ENCODE measurements around the gene EIF3K.
A peak's percentile ranks its signal among the peaks of the same experiment; 100 is the strongest.

The EIF3K gene

DNA sequence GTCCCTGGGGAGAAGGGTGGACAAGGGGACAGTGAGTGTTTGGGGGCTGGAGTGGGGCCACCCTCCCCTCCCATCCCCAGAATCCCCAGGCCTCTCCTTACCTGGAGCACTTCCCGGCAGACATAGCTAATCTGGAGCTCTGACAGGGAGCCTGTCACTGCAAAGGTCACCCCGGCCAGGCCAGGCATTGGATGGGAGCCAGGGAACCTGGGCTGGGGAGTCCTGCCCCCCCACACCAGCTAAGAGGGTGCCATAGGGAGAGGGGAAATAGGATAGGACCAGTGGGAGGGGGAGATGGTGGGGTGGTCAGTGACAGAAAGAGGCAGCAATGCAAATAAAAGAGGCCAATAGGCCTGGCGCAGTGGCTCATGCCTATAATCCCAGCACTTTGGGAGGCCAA is 4.7 kb upstream of the EIF3K start:
- Histone ChIP-seq H2AK5ac (ENCODE audit: low read length) (no peak overlapping the region), H4K12ac (ENCODE audit: low read depth, low read length) (no peak overlapping the region), H3K27me3 (ENCODE audit: insufficient read depth, low read length) (no peaks in the 10 kb centered on the region), H3K79me2 (ENCODE audit: control insufficient read depth, insufficient read depth, low read length, poor library complexity) (peaks cover 6% of the 10 kb centered on the region), H3K79me1 (ENCODE audit: low read length) (peaks cover 6% of the 10 kb centered on the region), H3K4me3 (ENCODE audit: low read depth, low read length) (no peak overlapping the region), H2BK12ac (ENCODE audit: low read length) (no peak overlapping the region), H2BK5ac (ENCODE audit: low read depth, low read length, poor library complexity) (no peak overlapping the region), H3K14ac (ENCODE audit: low read length) (no peak overlapping the region), H3K9me3 (ENCODE audit: insufficient read depth, low read depth, low read length) (peaks cover 3% of the 10 kb centered on the region), H3K27ac (ENCODE audit: low read depth, low read length) (no peak overlapping the region), H3K4ac (ENCODE audit: low read depth, low read length) (no peak overlapping the region), H3K36me3 (ENCODE audit: control insufficient read depth in 1 of 2, insufficient read depth in 2 of 2, low read length in 2 of 2) (no peaks in the 10 kb centered on the region), H3K9ac (ENCODE audit: low read length) (peak overlapping the region; percentile 57), H3K4me1 (ENCODE audit: control insufficient read depth in 1 of 2, insufficient read depth in 2 of 2, low read length in 2 of 2) (peaks cover 6 to 7% of the 10 kb centered on the region in 2 experiments), H4K8ac (ENCODE audit: low read depth, low read length) (no peak overlapping the region), H3K4me2 (ENCODE audit: low read length) (no peak overlapping the region), H4K91ac (ENCODE audit: low read depth, low read length) (no peak overlapping the region), H3K18ac (ENCODE audit: low read length) (no peak overlapping the region), H2BK120ac (ENCODE audit: insufficient read depth, low read length, poor library complexity) (no peak overlapping the region), H3K23ac (ENCODE audit: low read length) (no peak overlapping the region), H2AFZ (ENCODE audit: insufficient read depth, low read length, poor library complexity) (no peak overlapping the region)
- no peak for DNase-seq
- no CpG with 5 or more reads among the region's 3 CpGs for WGBS (ENCODE audit: extremely low coverage, insufficient coverage, insufficient read length)

DNA sequence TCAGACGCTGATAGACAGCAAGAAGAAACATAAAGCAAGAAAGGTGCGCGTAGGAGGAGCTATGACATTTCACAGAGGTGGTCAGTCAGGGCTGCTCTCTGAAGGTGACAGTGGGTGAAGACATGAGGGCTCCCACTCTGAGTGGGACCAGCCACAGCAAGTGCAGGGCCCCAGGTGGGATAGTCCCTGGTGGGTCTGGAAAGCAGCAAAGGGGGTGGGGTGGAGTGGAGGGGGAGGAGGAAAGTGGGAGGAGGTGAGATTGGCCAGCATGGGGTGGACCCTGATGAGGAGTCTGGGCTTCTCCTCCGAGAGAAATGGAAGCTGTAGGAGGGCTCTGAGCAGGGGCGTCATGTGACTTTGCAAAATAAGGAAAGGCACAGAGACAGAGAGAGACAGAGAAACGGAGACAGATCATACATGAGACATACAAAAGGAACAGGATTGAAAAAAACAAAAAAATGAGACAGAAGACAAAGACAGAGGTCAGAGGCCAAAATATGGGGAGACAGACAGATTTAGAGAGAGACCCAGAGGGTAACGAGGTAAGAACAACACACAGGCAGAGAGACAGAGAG is 3.9 kb upstream of the EIF3K start:
- Histone ChIP-seq H4K8ac (ENCODE audit: low read depth, low read length) (no peak overlapping the region), H2AK5ac (ENCODE audit: low read length) (no peak overlapping the region), H3K14ac (ENCODE audit: low read length) (no peak overlapping the region), H2BK12ac (ENCODE audit: low read length) (no peak overlapping the region), H4K91ac (ENCODE audit: low read depth, low read length) (no peak overlapping the region), H3K18ac (ENCODE audit: low read length) (no peak overlapping the region), H2BK5ac (ENCODE audit: low read depth, low read length, poor library complexity) (no peak overlapping the region), H4K12ac (ENCODE audit: low read depth, low read length) (no peak overlapping the region), H3K23ac (ENCODE audit: low read length) (no peak overlapping the region), H3K36me3 (ENCODE audit: control insufficient read depth in 1 of 2, insufficient read depth in 2 of 2, low read length in 2 of 2) (peaks cover 0 to under 1% of the 10 kb centered on the region in 2 experiments), H3K79me2 (ENCODE audit: control insufficient read depth, insufficient read depth, low read length, poor library complexity) (peaks cover 10% of the 10 kb centered on the region), H3K9ac (ENCODE audit: low read length) (no peak overlapping the region), H3K27me3 (ENCODE audit: insufficient read depth, low read length) (no peaks in the 10 kb centered on the region), H2AFZ (ENCODE audit: insufficient read depth, low read length, poor library complexity) (no peak overlapping the region), H2BK120ac (ENCODE audit: insufficient read depth, low read length, poor library complexity) (no peak overlapping the region), H3K9me3 (ENCODE audit: insufficient read depth, low read depth, low read length) (peaks cover 3% of the 10 kb centered on the region), H3K4me1 (ENCODE audit: control insufficient read depth in 1 of 2, insufficient read depth in 2 of 2, low read length in 2 of 2) (peaks cover 11% of the 10 kb centered on the region in 2 experiments), H3K79me1 (ENCODE audit: low read length) (peaks cover 8% of the 10 kb centered on the region), H3K4me2 (ENCODE audit: low read length) (no peak overlapping the region), H3K27ac (ENCODE audit: low read depth, low read length) (no peak overlapping the region), H3K4ac (ENCODE audit: low read depth, low read length) (no peak overlapping the region), H3K4me3 (ENCODE audit: low read depth, low read length) (no peak overlapping the region)
- no CpG with 5 or more reads among the region's 7 CpGs for WGBS (ENCODE audit: extremely low coverage, insufficient coverage, insufficient read length)
- DNase-seq: no peak

DNA sequence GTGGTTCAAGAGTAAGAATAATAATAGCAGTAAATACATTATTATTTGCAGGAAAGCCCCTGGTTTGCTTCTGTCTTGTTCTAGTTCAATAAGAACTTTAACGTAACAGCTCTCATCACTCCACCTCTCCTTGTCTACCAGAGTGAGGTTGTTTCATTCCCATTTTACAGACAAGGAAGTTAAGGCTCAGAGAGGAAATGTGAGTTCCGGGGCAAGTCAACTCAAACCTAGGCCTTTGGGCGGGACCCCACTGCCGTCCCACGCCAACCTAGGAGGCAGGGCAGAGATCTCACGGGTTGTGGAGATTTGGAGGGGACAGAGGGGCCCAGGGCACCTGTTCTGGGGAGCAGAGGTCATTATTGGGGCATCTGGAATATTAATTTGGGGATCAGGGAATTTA is 2.7 kb upstream of the EIF3K start:
- H3K36me3 ChIP-seq (ENCODE audit: control insufficient read depth in 1 of 2, insufficient read depth in 2 of 2, low read length in 2 of 2): peaks cover 6 to 11% of the 10 kb centered on the region in 2 experiments
- no peak overlapping the region for H2BK12ac ChIP-seq (ENCODE audit: low read length)
- no peak overlapping the region for H2AK5ac ChIP-seq (ENCODE audit: low read length)
- peaks cover 10% of the 10 kb centered on the region for H3K79me2 ChIP-seq (ENCODE audit: control insufficient read depth, insufficient read depth, low read length, poor library complexity)
- H2BK120ac ChIP-seq (ENCODE audit: insufficient read depth, low read length, poor library complexity): no peak overlapping the region
- H3K4me2 ChIP-seq (ENCODE audit: low read length): no peak overlapping the region
- H4K91ac ChIP-seq (ENCODE audit: low read depth, low read length): no peak overlapping the region
- no peak overlapping the region for H3K4me3 ChIP-seq (ENCODE audit: low read depth, low read length)
- no peak overlapping the region for H3K23ac ChIP-seq (ENCODE audit: low read length)
- H3K79me1 ChIP-seq (ENCODE audit: low read length): peaks cover 8% of the 10 kb centered on the region
- WGBS (ENCODE audit: extremely low coverage, insufficient coverage, insufficient read length): no CpG with 5 or more reads among the region's 6 CpGs
- peaks cover 3% of the 10 kb centered on the region for H3K9me3 ChIP-seq (ENCODE audit: insufficient read depth, low read depth, low read length)
- peaks cover 11% of the 10 kb centered on the region in 2 experiments for H3K4me1 ChIP-seq (ENCODE audit: control insufficient read depth in 1 of 2, insufficient read depth in 2 of 2, low read length in 2 of 2)
- H4K12ac ChIP-seq (ENCODE audit: low read depth, low read length): no peak overlapping the region
- H3K27ac ChIP-seq (ENCODE audit: low read depth, low read length): no peak overlapping the region
- H4K8ac ChIP-seq (ENCODE audit: low read depth, low read length): no peak overlapping the region
- no peak overlapping the region for H3K4ac ChIP-seq (ENCODE audit: low read depth, low read length)
- no peak overlapping the region for H3K14ac ChIP-seq (ENCODE audit: low read length)
- no peak overlapping the region for H2AFZ ChIP-seq (ENCODE audit: insufficient read depth, low read length, poor library complexity)
- H2BK5ac ChIP-seq (ENCODE audit: low read depth, low read length, poor library complexity): no peak overlapping the region
- H3K9ac ChIP-seq (ENCODE audit: low read length): no peak overlapping the region
- no peak for DNase-seq
- H3K27me3 ChIP-seq (ENCODE audit: insufficient read depth, low read length): no peaks in the 10 kb centered on the region
- no peak overlapping the region for H3K18ac ChIP-seq (ENCODE audit: low read length)

DNA sequence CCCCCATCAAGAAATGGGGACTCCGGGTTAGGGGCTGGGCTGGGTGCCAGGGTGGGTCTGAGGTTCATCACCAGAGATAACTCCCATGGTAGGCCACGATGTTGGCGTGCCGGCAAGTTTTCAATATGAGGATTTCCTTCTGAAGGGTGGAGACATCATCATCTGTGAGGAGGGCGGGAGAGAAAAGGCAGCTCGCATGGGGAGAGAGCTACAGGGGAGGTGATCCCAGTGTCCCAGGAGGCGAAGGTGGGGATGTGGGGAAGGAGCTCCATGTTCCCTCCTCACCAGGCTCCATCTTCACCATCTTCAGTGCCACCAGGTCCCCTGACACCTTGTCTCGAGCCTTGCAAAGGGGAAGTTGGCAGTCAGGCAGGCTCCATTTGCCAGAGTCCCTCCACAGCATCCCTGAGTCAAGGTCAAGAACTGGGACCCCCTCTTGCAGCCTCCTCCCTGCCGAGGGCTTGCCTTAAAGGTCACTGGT is 1.7 kb upstream of the EIF3K start:
- peaks cover 11 to 20% of the 10 kb centered on the region in 2 experiments for H3K36me3 ChIP-seq (ENCODE audit: control insufficient read depth in 1 of 2, insufficient read depth in 2 of 2, low read length in 2 of 2)
- H3K9ac ChIP-seq (ENCODE audit: low read length): no peak overlapping the region
- H2BK12ac ChIP-seq (ENCODE audit: low read length): peak overlapping the region; percentile 20
- H4K91ac ChIP-seq (ENCODE audit: low read depth, low read length): no peak overlapping the region
- H3K4me1 ChIP-seq (ENCODE audit: control insufficient read depth in 1 of 2, insufficient read depth in 2 of 2, low read length in 2 of 2): peaks cover 11% of the 10 kb centered on the region in 2 experiments
- H3K4me2 ChIP-seq (ENCODE audit: low read length): no peak overlapping the region
- H3K27ac ChIP-seq (ENCODE audit: low read depth, low read length): no peak overlapping the region
- no peak overlapping the region for H3K4ac ChIP-seq (ENCODE audit: low read depth, low read length)
- H2BK120ac ChIP-seq (ENCODE audit: insufficient read depth, low read length, poor library complexity): no peak overlapping the region
- peak overlapping the region; percentile 95 for H4K8ac ChIP-seq (ENCODE audit: low read depth, low read length)
- H3K9me3 ChIP-seq (ENCODE audit: insufficient read depth, low read depth, low read length): peaks cover 3% of the 10 kb centered on the region
- H3K79me2 ChIP-seq (ENCODE audit: control insufficient read depth, insufficient read depth, low read length, poor library complexity): peaks cover 10% of the 10 kb centered on the region
- no peak overlapping the region for H3K18ac ChIP-seq (ENCODE audit: low read length)
- DNase-seq: no peak
- WGBS (ENCODE audit: extremely low coverage, insufficient coverage, insufficient read length): no CpG with 5 or more reads among the region's 9 CpGs
- peak overlapping the region; percentile 36 for H2AK5ac ChIP-seq (ENCODE audit: low read length)
- H3K27me3 ChIP-seq (ENCODE audit: insufficient read depth, low read length): no peaks in the 10 kb centered on the region
- H3K14ac ChIP-seq (ENCODE audit: low read length): no peak overlapping the region
- peaks cover 8% of the 10 kb centered on the region for H3K79me1 ChIP-seq (ENCODE audit: low read length)
- no peak overlapping the region for H3K4me3 ChIP-seq (ENCODE audit: low read depth, low read length)
- no peak overlapping the region for H3K23ac ChIP-seq (ENCODE audit: low read length)
- peak overlapping the region; percentile 22 for H4K12ac ChIP-seq (ENCODE audit: low read depth, low read length)
- H2BK5ac ChIP-seq (ENCODE audit: low read depth, low read length, poor library complexity): no peak overlapping the region
- peak overlapping the region; percentile 37 for H2AFZ ChIP-seq (ENCODE audit: insufficient read depth, low read length, poor library complexity)

Measured in trophoblast cell (in vitro differentiated cells and primary cell).